SHP77 (cell line): Measurements from ENCODE around the gene CACNA1C.

Experiments used
- DNase-seq, 2 experiments: peaks; one replicate each; lab custom pipeline; 2025; lab: John Stamatoyannopoulos, UW

Gene CACNA1C

GRCh38 chr12:2648406-2648805, 595.6 kb downstream of the CACNA1C start:
- DNase-seq = no peak

- no peak for DNase-seq
Measured at GRCh38 chr12:2649201-2650030, 596.6 kb downstream of the CACNA1C start.

- DNase-seq = no peak
Measured at GRCh38 chr12:2650261-2651067, 597.7 kb downstream of the CACNA1C start.

- no peak for DNase-seq
Measured at GRCh38 chr12:2651068-2651965, 598.5 kb downstream of the CACNA1C start.

- DNase-seq = no peak
Measured at GRCh38 chr12:2652011-2652400, 599.2 kb downstream of the CACNA1C start.

- DNase-seq = no peak
Measured at GRCh38 chr12:2652401-2653081, 599.8 kb downstream of the CACNA1C start.

- no peak for DNase-seq
Measured at GRCh38 chr12:2653461-2653965, 600.7 kb downstream of the CACNA1C start.

- DNase-seq = no peak
Measured at GRCh38 chr12:2654311-2654710, 601.5 kb downstream of the CACNA1C start.

GRCh38 chr12:2654741-2655140, 602.0 kb downstream of the CACNA1C start:
- DNase-seq = no peak

GRCh38 chr12:2662524-2662923, 609.7 kb downstream of the CACNA1C start:
- DNase-seq = no peak

- DNase-seq = no peak
Measured at GRCh38 chr12:2664721-2665577, 612.2 kb downstream of the CACNA1C start.

GRCh38 chr12:2666411-2666810, 613.6 kb downstream of the CACNA1C start:
- DNase-seq = no peak

- DNase-seq = no peak
Measured at GRCh38 chr12:2666846-2667245, 614.1 kb downstream of the CACNA1C start.

GRCh38 chr12:2667716-2668440, 615.1 kb downstream of the CACNA1C start:
- DNase-seq = no peak

GRCh38 chr12:2668816-2669215, 616.0 kb downstream of the CACNA1C start:
- DNase-seq = no peak

- DNase-seq = no peak
Measured at GRCh38 chr12:2669560-2669959, 616.8 kb downstream of the CACNA1C start.

GRCh38 chr12:2672863-2673262, 620.1 kb downstream of the CACNA1C start:
- no peak for DNase-seq

GRCh38 chr12:2673966-2674810, 621.4 kb downstream of the CACNA1C start:
- DNase-seq = no peak

GRCh38 chr12:2675776-2676175, 623.0 kb downstream of the CACNA1C start:
- DNase-seq = no peak
